ENCODE data around the gene KIFAP3. TPM values are rescaled to one million over a fixed set of nuclear protein-coding genes. Genes with fewer than 3 reads are reported as not detected.
"Not testable (repeated sequence)": the region's sequence is repeated elsewhere in the genome, so short reads cannot be mapped to it uniquely, and the experiment has no call there.

KIFAP3 gene
- total RNA-seq, 4 donors from 2014 or later: 25.2 to 49.2 (median 40.0) TPM

DNA sequence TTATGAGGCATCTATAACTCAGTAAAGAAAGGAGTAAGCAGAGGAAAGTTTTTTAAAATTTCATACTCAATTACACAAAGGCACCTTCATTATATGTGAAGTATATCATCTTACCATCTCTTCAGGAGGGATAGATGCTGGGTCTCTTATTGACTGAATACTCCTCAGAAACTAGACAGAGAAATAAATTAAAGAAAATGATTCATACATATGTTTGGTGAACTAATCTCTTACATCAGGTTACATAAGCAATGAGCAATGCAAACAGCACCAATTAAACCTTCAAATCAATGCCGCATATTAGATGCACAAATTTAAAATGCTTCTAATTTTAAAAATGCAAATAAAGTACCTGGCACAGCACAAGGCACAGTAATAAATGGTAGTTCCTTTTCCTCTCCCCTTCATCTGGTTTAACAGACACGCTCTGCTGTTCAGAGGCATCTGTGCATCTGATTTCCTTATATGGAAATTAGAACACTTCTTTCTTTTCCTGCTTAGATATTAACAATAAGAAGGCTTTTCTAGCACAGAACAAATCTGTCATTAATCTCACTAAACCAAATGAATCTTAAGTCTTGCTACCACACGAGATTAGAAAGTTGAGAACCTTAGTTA lies 200.8 kb downstream of the KIFAP3 start:
- 82 to 87% methylated on average over 3 of the region's 3 CpGs for WGBS, 2 donors
- Histone ChIP-seq H3K9me3 (no peaks in the 10 kb centered on the region), H3K36me3 (peaks cover 0 to 99% (median 8%) of the 10 kb centered on the region in 3 donors), H3K27ac (no peak overlapping the region), H3K4me3 (no peak overlapping the region), H3K4me1 (no peaks in the 10 kb centered on the region), H3K27me3 (no peaks in the 10 kb centered on the region)
- TF ChIP-seq EP300 (IDR thresholded peaks at IDR 0.05) (no peak), POLR2A (IDR thresholded peaks at IDR 0.05) (no peak)
- TF ChIP-seq, protein P1, sequence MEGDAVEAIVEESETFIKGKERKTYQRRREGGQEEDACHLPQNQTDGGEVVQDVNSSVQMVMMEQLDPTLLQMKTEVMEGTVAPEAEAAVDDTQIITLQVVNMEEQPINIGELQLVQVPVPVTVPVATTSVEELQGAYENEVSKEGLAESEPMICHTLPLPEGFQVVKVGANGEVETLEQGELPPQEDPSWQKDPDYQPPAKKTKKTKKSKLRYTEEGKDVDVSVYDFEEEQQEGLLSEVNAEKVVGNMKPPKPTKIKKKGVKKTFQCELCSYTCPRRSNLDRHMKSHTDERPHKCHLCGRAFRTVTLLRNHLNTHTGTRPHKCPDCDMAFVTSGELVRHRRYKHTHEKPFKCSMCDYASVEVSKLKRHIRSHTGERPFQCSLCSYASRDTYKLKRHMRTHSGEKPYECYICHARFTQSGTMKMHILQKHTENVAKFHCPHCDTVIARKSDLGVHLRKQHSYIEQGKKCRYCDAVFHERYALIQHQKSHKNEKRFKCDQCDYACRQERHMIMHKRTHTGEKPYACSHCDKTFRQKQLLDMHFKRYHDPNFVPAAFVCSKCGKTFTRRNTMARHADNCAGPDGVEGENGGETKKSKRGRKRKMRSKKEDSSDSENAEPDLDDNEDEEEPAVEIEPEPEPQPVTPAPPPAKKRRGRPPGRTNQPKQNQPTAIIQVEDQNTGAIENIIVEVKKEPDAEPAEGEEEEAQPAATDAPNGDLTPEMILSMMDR (IDR thresholded peaks at IDR 0.05): no peak
- DNase-seq (ENCODE audit: low spot score in 2 of 2): no peak

DNA sequence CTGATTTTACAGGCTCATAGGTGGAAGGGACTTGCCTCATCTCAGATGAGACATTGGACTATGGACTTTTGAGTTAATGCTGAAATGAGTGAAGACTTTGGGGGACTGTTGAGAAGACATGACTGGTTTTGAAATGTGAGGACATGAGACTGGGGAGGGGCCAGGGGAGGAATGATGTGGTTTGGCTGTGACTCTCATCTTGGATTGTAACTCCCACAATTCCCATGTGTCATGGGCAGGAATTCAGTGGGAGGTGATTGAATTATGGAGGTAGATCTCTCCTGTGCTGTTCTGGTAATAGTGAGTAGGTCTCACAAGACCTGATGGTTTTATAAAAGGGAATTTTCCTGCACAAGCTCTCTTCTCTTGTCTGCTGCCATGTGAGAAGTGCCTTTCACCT lies 201.6 kb downstream of the KIFAP3 start:
- H3K4me1 ChIP-seq: no peaks in the 10 kb centered on the region
- no peak for TF ChIP-seq POLR2A (IDR thresholded peaks at IDR 0.05)
- TF ChIP-seq, protein P1 (IDR thresholded peaks at IDR 0.05): no peak
- no peak for TF ChIP-seq EP300 (IDR thresholded peaks at IDR 0.05)
- no peaks in the 10 kb centered on the region for H3K27me3 ChIP-seq
- no peaks in the 10 kb centered on the region for H3K9me3 ChIP-seq
- no peak for DNase-seq (ENCODE audit: low spot score in 2 of 2)
- H3K36me3 ChIP-seq: peaks cover 0 to 99% (median 8%) of the 10 kb centered on the region in 3 donors
- H3K27ac ChIP-seq: no peak overlapping the region
- H3K4me3 ChIP-seq: no peak overlapping the region

DNA sequence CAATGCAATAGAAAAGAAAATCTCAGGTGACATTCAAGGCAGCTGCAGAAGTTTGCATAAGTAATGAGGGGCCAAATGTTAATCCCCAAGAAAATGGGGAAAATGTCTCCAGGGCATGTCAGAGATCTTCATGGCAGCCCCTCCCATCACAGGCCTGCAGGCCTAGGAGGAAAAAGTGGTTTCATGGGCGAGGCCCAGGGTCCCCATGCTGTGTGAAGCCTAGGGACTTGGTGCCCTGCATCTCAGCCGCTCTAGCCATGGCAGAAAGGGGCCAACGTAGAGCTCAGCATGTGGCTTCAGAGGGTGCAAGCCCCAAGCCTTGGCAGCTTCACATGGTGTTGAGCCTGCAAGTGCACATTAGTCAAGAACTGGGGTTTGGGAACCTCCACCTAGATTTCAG lies 202.5 kb downstream of the KIFAP3 start:
- 100% methylated on average over 3 of the region's 3 CpGs for WGBS, 2 donors
- not testable (repeated sequence) for H3K4me1 ChIP-seq; H3K9me3 ChIP-seq; H3K4me3 ChIP-seq; H3K27ac ChIP-seq; H3K27me3 ChIP-seq; DNase-seq (ENCODE audit: low spot score in 2 of 2)
- peaks cover 0 to 99% (median 15%) of the 10 kb centered on the region in 3 donors for H3K36me3 ChIP-seq

Small RNA genes within 50 kb of the gene (small RNA-seq; reads per million reads assigned to genes)
- gene MRPS10P1: not detected

Other genes starting within 250 kb of the KIFAP3 start
- gene SCYL3, start 180.8 kb downstream of the KIFAP3 start, total RNA-seq: 10 to 100 TPM in 3 of 4 donors, 1 to 10 TPM in 1; 9.8 to 15.6 (median 12.6) TPM
- not detected for gene NTMT2, start 71.3 kb upstream of the KIFAP3 start, total RNA-seq

All from tibial nerve (tissue), 4 donors.